Left lung (tissue), 10 donors: Measurements from ENCODE around the gene CCDC57. TPM values are rescaled to one million over a fixed set of nuclear protein-coding genes. Genes with fewer than 3 reads are reported as not detected.

ENCODE experiments used
- ATAC-seq: fragments of 200-7000 bp; cut with Tn5 transposase; one replicate; pipeline ENCODE4 v1.9.1; 2020; ENCODE audit warnings: moderate library complexity
- DNase-seq, 4 donors: peaks; one replicate each; pipeline ENCODE4 v3.0.0-alpha.2; 2013 to 2020
- H3K27ac ChIP-seq, 2 donors: fragments of 200-600 bp; sonication (generic) in 1 of 2; one replicate each; pipeline versions ENCODE4 v1.5.0 to v1.8.0; 2020 to 2021
- H3K27me3 ChIP-seq, 2 donors: fragments of 200-600 bp; sonication (generic) in 1 of 2; one replicate each; pipeline versions ENCODE4 v1.5.0 to v1.8.0; 2020 to 2021
- H3K36me3 ChIP-seq, 2 donors: fragments of 200-600 bp; sonication (generic) in 1 of 2; one replicate each; pipeline versions ENCODE4 v1.5.0 to v1.8.0; 2020 to 2021
- H3K4me1 ChIP-seq, 2 donors: fragments of 200-600 bp; one replicate each; pipeline ENCODE4 v1.8.0; 2021
- H3K4me3 ChIP-seq, 2 donors: fragments of 200-600 bp; sonication (generic) in 1 of 2; one replicate each; pipeline versions ENCODE4 v1.5.0 to v1.8.0; 2020 to 2021; ENCODE audit warnings: mild to moderate bottlenecking in 1 of 2
- H3K9me3 ChIP-seq, 2 donors: fragments of 200-600 bp; sonication (generic) in 1 of 2; one replicate each; pipeline versions ENCODE4 v1.5.0 to v1.8.0; 2020 to 2021
- intact Hi-C, 2 donors: fragments of 100-400 bp; cut with DNase I; formaldehyde crosslinking; loops; one replicate each; pipeline versions ENCODE4 v1.11.2 to v1.14.2; 2022
- microRNA-seq, 2 donors: library from miRNA; unstranded; fragments of <30 nt; microRNA quantifications; one replicate each; pipeline ENCODE4, GENCODE V29; 2019
- polyA plus RNA-seq, 6 donors: library from polyadenylated mRNA; unstranded; fragments of 120-200 nt; gene quantifications; one replicate each; pipeline ENCODE4 v1.2.1, GENCODE V29; 2013; ENCODE audit not compliant: insufficient read length in 6 of 6
- total RNA-seq, 2 donors: library from RNA; stranded (reverse); fragmentation: NEBNext Ultra II Directional; extraction: Animal tissue kit (Norgen Biotek cat#: 25700); gene quantifications; one replicate each; pipeline ENCODE4 v1.2.1, GENCODE V29; 2021
- TF ChIP-seq, protein P1 (sequence below), 2 donors: fragments of 200-600 bp; sonication (generic) in 1 of 2; IDR thresholded peaks; one replicate each; pipeline versions ENCODE4 v1.5.0 to v1.8.0; 2021; ENCODE audit warnings: antibody characterized with exemption in 2 of 2
- donor health status: DM: no; HTN: yes; CAD: no.
- donor health status: DM: no; HTN: no; CAD: no.

The CCDC57 gene
- total and polyA plus RNA-seq, 8 donors: 41.7 to 73.4 (median 59.8) TPM

DNA sequence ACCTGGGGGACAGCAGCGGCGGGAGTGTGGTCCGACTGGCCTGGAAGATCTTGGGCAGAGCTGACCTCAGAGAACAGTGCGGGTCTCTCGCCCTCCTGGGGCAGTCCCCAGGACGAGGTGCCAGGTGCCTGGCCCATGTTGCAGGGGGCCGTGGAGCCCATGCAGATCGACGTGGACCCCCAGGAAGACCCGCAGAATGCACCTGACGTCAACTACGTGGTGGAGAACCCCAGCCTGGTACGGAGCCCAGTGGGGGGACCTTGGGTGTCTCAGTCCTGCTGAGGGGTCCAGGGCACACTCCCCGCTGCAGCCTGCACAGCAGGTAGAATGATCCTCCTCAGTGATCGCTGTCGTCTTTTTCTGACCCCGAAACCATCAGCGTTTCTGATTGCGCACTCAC, 159.5 kb downstream of the CCDC57 start:
- TF ChIP-seq, protein P1, sequence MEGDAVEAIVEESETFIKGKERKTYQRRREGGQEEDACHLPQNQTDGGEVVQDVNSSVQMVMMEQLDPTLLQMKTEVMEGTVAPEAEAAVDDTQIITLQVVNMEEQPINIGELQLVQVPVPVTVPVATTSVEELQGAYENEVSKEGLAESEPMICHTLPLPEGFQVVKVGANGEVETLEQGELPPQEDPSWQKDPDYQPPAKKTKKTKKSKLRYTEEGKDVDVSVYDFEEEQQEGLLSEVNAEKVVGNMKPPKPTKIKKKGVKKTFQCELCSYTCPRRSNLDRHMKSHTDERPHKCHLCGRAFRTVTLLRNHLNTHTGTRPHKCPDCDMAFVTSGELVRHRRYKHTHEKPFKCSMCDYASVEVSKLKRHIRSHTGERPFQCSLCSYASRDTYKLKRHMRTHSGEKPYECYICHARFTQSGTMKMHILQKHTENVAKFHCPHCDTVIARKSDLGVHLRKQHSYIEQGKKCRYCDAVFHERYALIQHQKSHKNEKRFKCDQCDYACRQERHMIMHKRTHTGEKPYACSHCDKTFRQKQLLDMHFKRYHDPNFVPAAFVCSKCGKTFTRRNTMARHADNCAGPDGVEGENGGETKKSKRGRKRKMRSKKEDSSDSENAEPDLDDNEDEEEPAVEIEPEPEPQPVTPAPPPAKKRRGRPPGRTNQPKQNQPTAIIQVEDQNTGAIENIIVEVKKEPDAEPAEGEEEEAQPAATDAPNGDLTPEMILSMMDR (IDR thresholded peaks at IDR 0.05): no peak
- Histone ChIP-seq H3K4me1 (peaks cover 17 to 41% of the 10 kb centered on the region in 2 donors), H3K36me3 (peaks cover 0 to 68% of the 10 kb centered on the region in 2 donors), H3K27me3 (no peaks in the 10 kb centered on the region), H3K27ac (no peak overlapping the region), H3K4me3 (peak overlapping the region in 1 of 2 donors; percentile 75), H3K9me3 (no peaks in the 10 kb centered on the region)
- DNase-seq (peak in 1 of 4 donors; percentile 60), ATAC-seq (no peak)
- intact Hi-C loops: no loop called here

DNA sequence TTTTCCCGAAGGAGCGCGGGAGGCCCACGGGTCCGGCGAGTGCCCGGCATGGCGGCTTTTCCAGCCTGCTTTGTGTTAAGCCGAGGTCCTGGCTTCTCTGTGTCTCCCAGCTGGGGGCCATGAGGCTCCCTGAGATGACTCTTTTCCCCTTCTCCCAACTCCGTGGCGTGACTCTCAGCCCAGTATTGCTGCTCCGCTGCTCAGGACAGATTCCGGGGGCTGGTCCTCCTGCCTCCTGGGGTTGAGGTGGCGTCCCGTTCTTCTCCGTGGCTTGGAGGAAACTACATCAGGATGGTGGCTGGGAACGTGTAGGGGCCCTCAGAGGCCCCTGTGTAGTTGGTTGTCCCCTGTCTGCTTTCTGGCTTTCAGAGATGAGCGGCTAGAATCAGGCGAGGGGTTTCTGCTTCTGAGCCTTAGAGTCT, 160.0 kb downstream of the CCDC57 start:
- DNase-seq (no peak), ATAC-seq (no peak)
- peak overlapping the region; percentile 75 to 87 for H3K4me3 ChIP-seq
- no peaks in the 10 kb centered on the region for H3K27me3 ChIP-seq
- TF ChIP-seq, protein P1 (IDR thresholded peaks at IDR 0.05): no peak
- H3K36me3 ChIP-seq: peaks cover 0 to 68% of the 10 kb centered on the region in 2 donors
- peaks cover 17 to 41% of the 10 kb centered on the region in 2 donors for H3K4me1 ChIP-seq
- no peak overlapping the region for H3K27ac ChIP-seq
- H3K9me3 ChIP-seq: no peaks in the 10 kb centered on the region
- intact Hi-C loops: no loop called here

DNA sequence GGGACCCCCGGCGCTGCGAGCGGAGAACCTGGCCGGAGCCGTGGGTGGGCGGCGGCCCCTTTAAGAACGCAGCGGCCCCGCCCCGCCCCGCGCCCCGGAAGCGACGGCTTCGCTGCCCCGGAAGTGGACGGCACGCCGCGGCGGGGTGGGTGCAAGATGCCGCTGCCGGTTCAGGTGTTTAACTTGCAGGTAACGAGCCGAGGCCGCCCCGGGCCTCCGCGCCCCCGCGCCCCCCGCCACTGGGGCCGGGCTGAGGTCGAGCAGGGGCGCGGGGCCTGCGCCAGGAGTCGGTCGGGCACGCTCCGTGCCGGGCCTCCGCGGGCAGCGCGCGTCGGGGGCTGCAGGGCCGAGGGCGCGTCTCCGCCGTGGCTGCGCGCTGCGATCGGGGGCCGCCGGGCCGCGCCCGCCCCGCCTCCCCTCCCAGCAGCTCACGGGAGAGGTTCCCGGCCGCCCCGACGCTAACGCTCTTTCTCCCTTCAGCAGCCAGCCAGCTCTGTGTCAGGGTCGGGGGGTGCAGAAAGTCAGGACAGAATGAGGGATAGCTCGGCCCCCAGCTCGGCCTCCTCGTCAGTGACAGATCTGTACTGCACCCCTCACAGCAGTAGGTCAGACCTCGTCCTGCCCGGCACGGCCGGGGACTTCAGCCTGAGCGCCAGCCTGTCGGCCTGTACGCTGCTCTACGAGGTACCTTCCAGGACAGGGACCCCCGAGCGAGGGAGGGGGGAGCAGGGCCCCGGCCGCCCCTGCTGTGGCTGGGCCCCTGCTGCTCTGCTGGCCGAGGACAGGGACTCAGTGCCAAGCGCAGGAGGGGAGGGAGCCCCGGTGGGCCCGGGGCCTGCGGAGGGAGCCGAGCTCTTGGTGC, 160.6 kb downstream of the CCDC57 start, which contains the start of the genes GPS1 and RFNG:
TSS of gene GPS1 (plus strand) at position 123 of the 862 bp plus-strand sequence. CDS start at position 157, 34 bp downstream.
TSS of gene RFNG (minus strand) at position 36 of the 862 bp plus-strand sequence. CDS start 45 bp downstream, outside the sequence.
- no peaks in the 10 kb centered on the region for H3K9me3 ChIP-seq
- ATAC-seq: peak; percentile 86
- peaks cover 0 to 68% of the 10 kb centered on the region in 2 donors for H3K36me3 ChIP-seq
- peaks cover 17 to 41% of the 10 kb centered on the region in 2 donors for H3K4me1 ChIP-seq
- TF ChIP-seq, protein P1 (IDR thresholded peaks at IDR 0.05): no peak
- peak; percentile 59 to 96 (median 73) for DNase-seq
- H3K27me3 ChIP-seq: no peaks in the 10 kb centered on the region
- peak within 1 kb of the TSS in 1 of 2 donors; percentile 41 for H3K27ac ChIP-seq
- intact Hi-C loops: no loop called here
- peak within 1 kb of the TSS; percentile 75 to 87 for H3K4me3 ChIP-seq

Small RNAs within 50 kb of the gene (microRNA-seq; reads per million reads assigned to microRNA genes)
- 0 to 0.34 reads per million in 2 donors for gene MIR6787

Other genes starting within 250 kb of the CCDC57 start
- 10 to 100 TPM; 35.1 to 40.2 TPM for gene ASPSCR1, start 235.2 kb downstream of the CCDC57 start, total RNA-seq
- 10 to 100 TPM; 36.0 to 64.3 (median 48.6) TPM for gene ASPSCR1, start 235.2 kb downstream of the CCDC57 start, polyA plus RNA-seq
- gene CENPX, start 190.0 kb downstream of the CCDC57 start, total RNA-seq: 10 to 100 TPM; 42.9 to 77.7 TPM
- gene CENPX, start 190.0 kb downstream of the CCDC57 start, polyA plus RNA-seq: 10 to 100 TPM; 44.1 to 61.8 (median 49.8) TPM
- 10 to 100 TPM; 16.9 to 20.7 TPM for gene LRRC45, start 189.5 kb downstream of the CCDC57 start, total RNA-seq
- gene LRRC45, start 189.5 kb downstream of the CCDC57 start, polyA plus RNA-seq: 10 to 100 TPM; 12.0 to 23.2 (median 17.6) TPM
- gene RAC3, start 181.2 kb downstream of the CCDC57 start, total RNA-seq: 10 to 100 TPM in 1 of 2 donors, 1 to 10 TPM in 1; 4.2 to 11.5 TPM
- 10 to 100 TPM; 11.1 to 23.4 (median 15.4) TPM for gene RAC3, start 181.2 kb downstream of the CCDC57 start, polyA plus RNA-seq
- 100 to 1,000 TPM; 113 to 152 TPM for gene DCXR, start 175.1 kb downstream of the CCDC57 start, total RNA-seq
- 10 to 100 TPM; 56.0 to 81.5 (median 69.3) TPM for gene DCXR, start 175.1 kb downstream of the CCDC57 start, polyA plus RNA-seq
- 10 to 100 TPM; 29.3 to 44.9 TPM for gene RFNG, start 161.0 kb downstream of the CCDC57 start, total RNA-seq
- 10 to 100 TPM; 35.2 to 52.7 (median 46.7) TPM for gene RFNG, start 161.0 kb downstream of the CCDC57 start, polyA plus RNA-seq
- 100 to 1,000 TPM in 1 of 2 donors, 10 to 100 TPM in 1; 75.3 to 101 TPM for gene GPS1, start 160.9 kb downstream of the CCDC57 start, total RNA-seq
- gene GPS1, start 160.9 kb downstream of the CCDC57 start, polyA plus RNA-seq: 10 to 100 TPM; 69.2 to 90.8 (median 78.8) TPM
- gene DUS1L, start 147.0 kb downstream of the CCDC57 start, total RNA-seq: 100 to 1,000 TPM; 102 to 103 TPM
- 10 to 100 TPM; 55.7 to 95.8 (median 69.4) TPM for gene DUS1L, start 147.0 kb downstream of the CCDC57 start, polyA plus RNA-seq
- gene FASN, start 114.6 kb downstream of the CCDC57 start, total RNA-seq: 100 to 1,000 TPM; 288 to 550 TPM
- gene FASN, start 114.6 kb downstream of the CCDC57 start, polyA plus RNA-seq: 10 to 100 TPM; 18.0 to 63.8 (median 36.0) TPM
- gene SLC16A3, start 16.2 kb upstream of the CCDC57 start, total RNA-seq: 100 to 1,000 TPM in 1 of 2 donors, 10 to 100 TPM in 1; 71.2 to 149 TPM
- gene SLC16A3, start 16.2 kb upstream of the CCDC57 start, polyA plus RNA-seq: 10 to 100 TPM; 13.0 to 21.2 (median 17.8) TPM
- 100 to 1,000 TPM; 122 to 160 TPM for gene CSNK1D, start 60.9 kb upstream of the CCDC57 start, total RNA-seq
- gene CSNK1D, start 60.9 kb upstream of the CCDC57 start, polyA plus RNA-seq: 100 to 1,000 TPM; 101 to 145 (median 119) TPM
- gene CD7, start 104.8 kb upstream of the CCDC57 start, total RNA-seq: 1 to 10 TPM; 3.7 to 6.6 TPM
- 1 to 10 TPM; 1.1 to 1.9 (median 1.4) TPM for gene CD7, start 104.8 kb upstream of the CCDC57 start, polyA plus RNA-seq
- 10 to 100 TPM; 10.5 to 36.8 TPM for gene SECTM1, start 120.9 kb upstream of the CCDC57 start, total RNA-seq
- gene SECTM1, start 120.9 kb upstream of the CCDC57 start, polyA plus RNA-seq: 1 to 10 TPM; 1.9 to 3.0 (median 2.4) TPM
- gene TEX19, start 146.4 kb upstream of the CCDC57 start, total RNA-seq: not detected
- gene TEX19, start 146.4 kb upstream of the CCDC57 start, polyA plus RNA-seq: under 1 TPM in 1 of 6 donors, not detected in 5; 0.07 TPM
- not detected for gene UTS2R, start 158.9 kb upstream of the CCDC57 start, total RNA-seq
- gene UTS2R, start 158.9 kb upstream of the CCDC57 start, polyA plus RNA-seq: under 1 TPM in 1 of 6 donors, not detected in 5; 0.11 TPM
- gene HEXD, start 205.5 kb upstream of the CCDC57 start, total RNA-seq: 10 to 100 TPM; 28.6 to 34.7 TPM
- 10 to 100 TPM; 31.1 to 48.3 (median 42.1) TPM for gene HEXD, start 205.5 kb upstream of the CCDC57 start, polyA plus RNA-seq
- 10 to 100 TPM; 31.0 to 37.9 TPM for gene OGFOD3, start 205.7 kb upstream of the CCDC57 start, total RNA-seq
- 10 to 100 TPM; 22.7 to 29.6 (median 26.6) TPM for gene OGFOD3, start 205.7 kb upstream of the CCDC57 start, polyA plus RNA-seq
- 100 to 1,000 TPM in 1 of 2 donors, 10 to 100 TPM in 1; 90.2 to 116 TPM for gene CYBC1, start 237.9 kb upstream of the CCDC57 start, total RNA-seq
- gene CYBC1, start 237.9 kb upstream of the CCDC57 start, polyA plus RNA-seq: 10 to 100 TPM; 47.0 to 54.2 (median 52.3) TPM
- gene NARF, start 245.9 kb upstream of the CCDC57 start, total RNA-seq: 10 to 100 TPM; 38.9 to 52.4 TPM
- gene NARF, start 245.9 kb upstream of the CCDC57 start, polyA plus RNA-seq: 100 to 1,000 TPM; 101 to 128 (median 114) TPM